Left renal pelvis (tissue), 4 donors: ENCODE measurements around the gene FRYL. TPM values are rescaled to one million over a fixed set of nuclear protein-coding genes. Genes with fewer than 3 reads are reported as not detected.
"Not testable (repeated sequence)": the region's sequence is repeated elsewhere in the genome, so short reads cannot be mapped to it uniquely, and the experiment has no call there.

Experiments
- DNase-seq, 4 donors: peaks; one replicate each; pipeline ENCODE4 v3.0.0-alpha.2; 2013; ENCODE audit warnings: low read depth in 4 of 4, low spot score in 3 of 4
- polyA plus RNA-seq, 4 donors: library from polyadenylated mRNA; unstranded; fragments of 120-200 nt; gene quantifications; one replicate each; pipeline ENCODE4 v1.2.1, GENCODE V29; 2013; ENCODE audit not compliant: insufficient read length in 4 of 4

The FRYL gene
- polyA plus RNA-seq, 4 donors: 47.9 to 60.7 (median 49.9) TPM

- no peak for DNase-seq
Measured at GRCh38 chr4:48752246-48752645, 27.8 kb downstream of the FRYL start.

- no peak for DNase-seq
Measured at GRCh38 chr4:48748949-48749596, 31.0 kb downstream of the FRYL start.

GRCh38 chr4:48746608-48747362 is 33.3 kb downstream of the FRYL start:
- DNase-seq: no peak

- not testable (repeated sequence) for DNase-seq
Measured at GRCh38 chr4:48745223-48745622, 34.9 kb downstream of the FRYL start.

GRCh38 chr4:48742412-48742811 is 37.7 kb downstream of the FRYL start:
- DNase-seq: no peak

GRCh38 chr4:48739560-48740019 is 40.5 kb downstream of the FRYL start:
- DNase-seq: no peak

- DNase-seq: no peak
Measured at GRCh38 chr4:48738856-48739255, 41.2 kb downstream of the FRYL start.

GRCh38 chr4:48728906-48729496 is 51.1 kb downstream of the FRYL start:
- DNase-seq: not testable (repeated sequence)

GRCh38 chr4:48727666-48728459 is 52.2 kb downstream of the FRYL start:
- no peak for DNase-seq

- DNase-seq: no peak
Measured at GRCh38 chr4:48725414-48725813, 54.7 kb downstream of the FRYL start.

- no peak for DNase-seq
Measured at GRCh38 chr4:48722509-48723446, 57.3 kb downstream of the FRYL start.

GRCh38 chr4:48720459-48720858 is 59.6 kb downstream of the FRYL start:
- DNase-seq: no peak

GRCh38 chr4:48718818-48719465 is 61.1 kb downstream of the FRYL start:
- no peak for DNase-seq

GRCh38 chr4:48716285-48716684 is 63.8 kb downstream of the FRYL start:
- DNase-seq: not testable (repeated sequence)

GRCh38 chr4:48710446-48711209 is 69.5 kb downstream of the FRYL start:
- no peak for DNase-seq

- no peak for DNase-seq
Measured at GRCh38 chr4:48709901-48710300, 70.2 kb downstream of the FRYL start.

- DNase-seq: no peak
Measured at GRCh38 chr4:48708610-48709009, 71.5 kb downstream of the FRYL start.

- peak in 1 of 4 donors; percentile 16 for DNase-seq
Measured at GRCh38 chr4:48706736-48707135, 73.3 kb downstream of the FRYL start.

GRCh38 chr4:48705609-48706008 is 74.5 kb downstream of the FRYL start:
- DNase-seq: no peak
